Subcutaneous adipose tissue (tissue), 4 donors: ENCODE data around the gene SUN5. TPM values are rescaled to one million over a fixed set of nuclear protein-coding genes. Genes with fewer than 3 reads are reported as not detected.

Source experiments
- total RNA-seq, 4 donors: library from RNA; depleted of rRNA; stranded (reverse); fragments of >200 nt; gene quantifications; one replicate each; pipeline ENCODE4 v1.1.0, GENCODE V29; 2016
- TF ChIP-seq, protein P1 (sequence below): fragments of 450-650 bp; IDR thresholded peaks from one replicate; pipeline ENCODE4 v1.5.1; 2016; ENCODE audit warnings: low read depth, mild to moderate bottlenecking, control low read depth, antibody characterized with exemption, moderate library complexity

Gene SUN5
- total RNA-seq, 4 donors from 2014 or later = not detected

DNA sequence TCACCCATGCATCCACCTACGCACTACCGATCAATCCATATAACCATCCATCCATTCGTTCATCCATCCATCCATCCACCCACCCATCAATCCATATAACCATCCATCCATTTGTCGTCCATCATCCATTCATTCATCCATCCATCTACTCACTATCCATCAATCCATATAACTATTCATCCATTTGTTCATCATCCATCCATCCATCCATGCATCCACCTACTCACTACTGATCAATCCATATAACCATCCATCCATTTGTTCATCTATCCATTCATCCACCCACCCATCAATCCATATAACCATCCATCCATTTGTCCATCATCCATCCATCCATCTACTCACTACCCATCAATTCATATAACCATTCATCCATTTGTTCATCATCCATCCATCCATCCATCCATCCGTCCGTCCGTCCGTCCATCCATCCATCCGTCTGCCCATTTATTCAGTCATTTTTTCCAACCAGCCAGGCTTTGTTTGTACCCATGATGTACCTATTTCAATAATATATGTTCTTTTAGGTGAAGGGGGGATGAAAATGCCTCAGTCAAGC is 21.2 kb upstream of the SUN5 start:
- TF ChIP-seq, protein P1, sequence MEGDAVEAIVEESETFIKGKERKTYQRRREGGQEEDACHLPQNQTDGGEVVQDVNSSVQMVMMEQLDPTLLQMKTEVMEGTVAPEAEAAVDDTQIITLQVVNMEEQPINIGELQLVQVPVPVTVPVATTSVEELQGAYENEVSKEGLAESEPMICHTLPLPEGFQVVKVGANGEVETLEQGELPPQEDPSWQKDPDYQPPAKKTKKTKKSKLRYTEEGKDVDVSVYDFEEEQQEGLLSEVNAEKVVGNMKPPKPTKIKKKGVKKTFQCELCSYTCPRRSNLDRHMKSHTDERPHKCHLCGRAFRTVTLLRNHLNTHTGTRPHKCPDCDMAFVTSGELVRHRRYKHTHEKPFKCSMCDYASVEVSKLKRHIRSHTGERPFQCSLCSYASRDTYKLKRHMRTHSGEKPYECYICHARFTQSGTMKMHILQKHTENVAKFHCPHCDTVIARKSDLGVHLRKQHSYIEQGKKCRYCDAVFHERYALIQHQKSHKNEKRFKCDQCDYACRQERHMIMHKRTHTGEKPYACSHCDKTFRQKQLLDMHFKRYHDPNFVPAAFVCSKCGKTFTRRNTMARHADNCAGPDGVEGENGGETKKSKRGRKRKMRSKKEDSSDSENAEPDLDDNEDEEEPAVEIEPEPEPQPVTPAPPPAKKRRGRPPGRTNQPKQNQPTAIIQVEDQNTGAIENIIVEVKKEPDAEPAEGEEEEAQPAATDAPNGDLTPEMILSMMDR = no peak

DNA sequence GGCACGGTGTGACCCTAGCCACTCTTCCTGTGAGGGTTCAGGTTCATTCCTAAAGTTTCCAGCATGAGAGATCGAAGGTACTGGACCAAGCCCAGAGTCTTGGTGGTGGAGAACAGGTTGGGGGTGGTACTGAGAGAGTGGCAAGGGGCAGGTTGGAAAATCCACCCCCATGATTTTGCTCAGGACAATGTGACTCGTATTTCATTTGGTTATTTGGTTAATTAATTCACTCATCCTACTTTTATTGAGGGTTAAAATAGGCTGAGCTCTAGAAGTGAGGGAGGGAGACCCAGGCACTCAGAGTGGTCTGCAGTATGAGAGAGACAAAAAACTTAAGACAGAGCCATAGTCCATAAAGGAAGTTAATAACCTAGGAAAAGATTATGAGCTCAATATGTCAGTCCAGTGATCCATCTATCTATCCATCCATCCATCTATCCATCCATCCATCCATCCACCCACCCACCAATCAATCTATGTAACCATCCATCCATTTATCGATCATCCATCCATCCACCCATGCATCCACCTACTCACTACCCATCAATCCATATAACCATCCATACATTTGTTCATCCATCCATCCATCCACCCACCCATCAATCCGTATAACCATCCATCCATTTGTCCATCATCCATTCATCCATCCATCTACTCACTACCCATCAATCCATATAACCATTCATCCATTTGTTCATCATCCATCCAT is 20.5 kb upstream of the SUN5 start:
- TF ChIP-seq, protein P1 = no peak

DNA sequence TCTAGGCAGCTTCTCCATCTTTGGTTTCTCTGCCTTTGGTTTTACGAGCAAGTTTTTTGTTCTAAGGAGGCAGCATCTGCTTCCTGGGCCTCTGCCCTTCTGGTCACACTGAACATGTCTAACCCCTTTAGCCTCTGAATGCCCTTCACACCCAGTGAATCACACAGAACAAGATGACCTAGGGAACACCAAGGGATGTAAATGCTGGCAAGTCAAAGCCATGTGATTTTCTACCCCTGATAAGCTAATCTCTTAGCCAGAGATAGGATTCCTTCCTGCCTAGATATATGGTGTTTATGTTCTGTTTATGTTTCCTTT is 20.0 kb upstream of the SUN5 start:
- TF ChIP-seq, protein P1 = no peak

DNA sequence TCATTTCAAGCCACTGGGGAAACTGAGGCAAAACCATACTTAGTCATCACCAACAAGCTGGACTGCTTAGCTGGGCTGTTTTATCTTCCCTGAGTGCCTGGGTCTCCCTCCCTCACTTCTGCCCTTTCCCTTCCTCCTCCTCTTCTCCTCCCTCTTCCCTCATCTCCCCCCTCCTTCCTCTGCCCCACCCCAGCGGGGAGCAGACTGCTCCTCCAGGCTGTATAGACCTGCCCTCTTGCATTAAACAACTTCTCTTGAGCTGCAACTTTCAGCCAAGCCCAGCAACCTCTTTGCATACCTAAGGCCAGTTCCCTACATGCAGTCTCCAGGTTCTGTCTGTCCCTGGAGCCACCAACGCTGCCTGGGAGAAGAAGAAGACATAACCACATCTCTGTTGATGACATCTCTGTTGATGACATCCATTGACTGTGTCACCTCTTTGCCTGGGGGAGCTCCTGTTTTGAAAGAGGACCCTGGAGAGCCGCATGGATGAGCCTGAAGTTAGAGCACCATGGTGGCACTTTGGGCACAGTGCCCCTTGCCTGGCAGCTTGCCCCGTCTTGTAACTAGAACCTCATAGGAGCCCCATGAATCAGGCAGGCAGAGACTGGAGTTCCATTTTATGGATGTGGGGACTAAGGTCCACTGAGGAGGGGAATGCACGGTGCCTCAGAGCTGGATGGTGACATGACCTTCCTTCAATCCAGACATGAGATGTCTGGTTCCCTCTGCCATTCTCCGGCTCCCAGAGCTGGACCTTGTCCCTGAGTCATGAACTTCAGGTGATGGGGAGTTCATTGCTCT is 19.4 kb upstream of the SUN5 start:
- TF ChIP-seq, protein P1 = no peak

DNA sequence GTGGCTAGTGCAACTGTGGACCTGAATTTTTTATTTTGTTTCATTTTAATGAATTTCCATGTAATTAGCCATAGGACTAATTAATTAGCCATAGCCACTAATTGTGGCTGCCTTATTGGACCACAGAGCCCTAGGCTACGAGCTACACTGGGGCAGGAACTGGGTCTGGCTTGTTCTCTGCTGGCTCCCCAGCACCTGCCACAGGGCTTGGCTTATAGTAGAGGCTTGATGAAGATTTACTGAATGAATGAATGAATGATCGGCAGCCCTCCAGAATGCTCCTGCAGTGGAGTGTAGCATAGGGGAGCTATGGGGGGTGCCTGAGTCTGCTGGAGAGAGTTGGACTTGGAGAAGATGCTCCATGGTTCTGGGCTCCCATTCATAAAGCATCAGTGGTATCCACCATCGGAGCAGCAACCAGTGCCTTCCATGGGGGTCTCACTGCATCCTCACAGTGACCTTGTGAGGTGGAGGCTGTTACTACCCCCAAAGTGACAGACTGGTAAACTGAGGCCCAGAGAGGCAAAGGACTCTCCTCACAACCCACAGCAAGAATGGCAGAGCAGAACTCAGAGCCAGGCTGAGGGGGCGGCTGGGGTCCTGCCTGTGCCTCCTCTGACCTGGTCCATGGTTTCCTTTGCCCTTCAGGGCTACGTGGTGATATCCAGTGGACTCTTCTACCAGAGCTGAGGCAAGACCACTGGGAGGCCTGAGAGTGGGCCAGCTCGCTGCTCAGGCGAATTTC is 18.6 kb upstream of the SUN5 start:
- TF ChIP-seq, protein P1 = no peak

DNA sequence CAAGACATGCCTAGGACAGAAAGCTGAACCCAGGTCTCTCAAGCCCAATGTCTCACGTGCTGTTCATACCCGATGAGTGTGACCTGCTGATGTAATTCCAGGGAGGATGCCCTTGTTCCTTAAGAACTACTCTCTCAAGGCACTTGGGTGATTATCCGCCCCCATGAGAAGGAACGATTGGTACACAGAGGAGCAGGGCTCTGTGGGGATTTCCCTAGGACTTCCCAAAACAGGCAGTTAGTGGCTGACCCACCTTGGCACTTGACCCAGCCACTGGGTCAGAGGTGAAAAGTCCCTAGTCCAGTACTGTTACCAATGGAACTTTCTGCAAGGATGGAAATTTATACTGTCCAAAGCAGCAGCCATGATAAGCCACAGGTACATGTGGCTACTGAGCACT is 18.1 kb upstream of the SUN5 start:
- TF ChIP-seq, protein P1 = no peak

DNA sequence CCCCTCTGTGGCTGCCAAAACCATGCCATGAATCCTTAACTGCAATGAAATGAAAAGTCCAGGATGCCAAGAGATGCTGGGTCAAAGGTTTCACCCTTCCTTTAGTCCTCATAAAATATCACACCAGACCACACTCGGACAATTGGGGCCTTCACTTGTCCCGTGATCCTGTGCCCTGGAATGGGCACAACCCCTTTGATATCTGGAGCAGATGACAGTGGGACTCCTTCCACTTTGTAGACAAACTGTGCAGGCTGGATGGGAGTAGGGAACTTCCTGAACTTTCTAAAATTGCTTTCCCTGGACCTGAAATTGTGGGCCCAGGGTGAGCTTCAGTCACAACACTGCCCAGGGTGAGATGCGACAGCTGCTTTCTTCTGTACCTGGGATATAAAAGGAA is 17.6 kb upstream of the SUN5 start:
- TF ChIP-seq, protein P1 = no peak
